ENCODE measurements around the gene PDCL2. TPM values are rescaled to one million over a fixed set of nuclear protein-coding genes. Genes with fewer than 3 reads are reported as not detected.

PDCL2 gene
- total RNA-seq, 1 donor from 2014 or later, result not detected

DNA sequence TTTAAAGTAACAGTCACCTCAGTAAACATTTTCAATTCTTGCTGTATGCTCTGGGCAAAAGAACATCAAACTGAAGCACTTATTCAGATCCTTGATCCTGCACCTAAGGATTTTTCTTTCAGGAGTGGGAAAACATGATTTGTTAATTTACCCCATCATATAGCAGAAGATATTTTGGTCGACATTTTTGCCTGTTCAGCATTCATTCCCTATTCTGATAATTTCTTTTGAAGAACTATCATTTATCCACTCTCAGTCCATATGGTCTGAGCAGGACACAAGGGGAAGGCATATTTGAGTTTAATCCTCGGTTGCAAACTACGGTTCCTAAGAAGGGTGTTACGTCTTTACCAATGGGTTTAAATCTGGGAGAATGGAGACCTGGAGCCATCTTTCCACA, 44.1 kb downstream of the PDCL2 start:
- FAIRE-seq (no peak), DNase-seq (ENCODE audit: low read depth) (no peak)
- TF ChIP-seq, protein P1, sequence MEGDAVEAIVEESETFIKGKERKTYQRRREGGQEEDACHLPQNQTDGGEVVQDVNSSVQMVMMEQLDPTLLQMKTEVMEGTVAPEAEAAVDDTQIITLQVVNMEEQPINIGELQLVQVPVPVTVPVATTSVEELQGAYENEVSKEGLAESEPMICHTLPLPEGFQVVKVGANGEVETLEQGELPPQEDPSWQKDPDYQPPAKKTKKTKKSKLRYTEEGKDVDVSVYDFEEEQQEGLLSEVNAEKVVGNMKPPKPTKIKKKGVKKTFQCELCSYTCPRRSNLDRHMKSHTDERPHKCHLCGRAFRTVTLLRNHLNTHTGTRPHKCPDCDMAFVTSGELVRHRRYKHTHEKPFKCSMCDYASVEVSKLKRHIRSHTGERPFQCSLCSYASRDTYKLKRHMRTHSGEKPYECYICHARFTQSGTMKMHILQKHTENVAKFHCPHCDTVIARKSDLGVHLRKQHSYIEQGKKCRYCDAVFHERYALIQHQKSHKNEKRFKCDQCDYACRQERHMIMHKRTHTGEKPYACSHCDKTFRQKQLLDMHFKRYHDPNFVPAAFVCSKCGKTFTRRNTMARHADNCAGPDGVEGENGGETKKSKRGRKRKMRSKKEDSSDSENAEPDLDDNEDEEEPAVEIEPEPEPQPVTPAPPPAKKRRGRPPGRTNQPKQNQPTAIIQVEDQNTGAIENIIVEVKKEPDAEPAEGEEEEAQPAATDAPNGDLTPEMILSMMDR (IDR thresholded peaks at IDR 0.05; ENCODE audit: insufficient read depth, low read length, severe bottlenecking), result no peak
- H3K4me3 ChIP-seq (ENCODE audit: low read depth, low read length), result no peak overlapping the region
- no peaks in the 10 kb centered on the region for H3K27me3 ChIP-seq (ENCODE audit: control insufficient read depth, insufficient read depth, low read length)
- no peaks in the 10 kb centered on the region for H3K36me3 ChIP-seq (ENCODE audit: control insufficient read depth, insufficient read depth, low read length)

DNA sequence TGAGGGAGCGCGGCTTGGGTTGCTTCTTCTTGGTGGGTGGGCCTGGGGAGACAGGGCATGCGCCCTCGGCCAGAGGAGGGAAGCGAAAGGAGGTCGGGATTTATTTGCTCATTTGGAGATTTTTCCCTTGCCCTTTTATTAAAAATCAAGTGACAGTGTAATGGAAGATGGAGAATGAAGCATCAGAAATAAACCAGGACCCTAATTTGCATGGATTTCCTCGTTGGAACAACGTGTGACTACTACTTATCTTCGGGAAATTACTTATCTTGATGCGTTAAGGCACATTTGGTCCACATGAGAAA, 44.6 kb downstream of the PDCL2 start:
- H3K27me3 ChIP-seq (ENCODE audit: control insufficient read depth, insufficient read depth, low read length), result no peaks in the 10 kb centered on the region
- H3K36me3 ChIP-seq (ENCODE audit: control insufficient read depth, insufficient read depth, low read length), result no peaks in the 10 kb centered on the region
- H3K4me3 ChIP-seq (ENCODE audit: low read depth, low read length), result peak overlapping the region; percentile 82
- TF ChIP-seq, protein P1 (IDR thresholded peaks at IDR 0.05; ENCODE audit: insufficient read depth, low read length, severe bottlenecking), result no peak
- DNase-seq (ENCODE audit: low read depth) (no peak), FAIRE-seq (no peak)

DNA sequence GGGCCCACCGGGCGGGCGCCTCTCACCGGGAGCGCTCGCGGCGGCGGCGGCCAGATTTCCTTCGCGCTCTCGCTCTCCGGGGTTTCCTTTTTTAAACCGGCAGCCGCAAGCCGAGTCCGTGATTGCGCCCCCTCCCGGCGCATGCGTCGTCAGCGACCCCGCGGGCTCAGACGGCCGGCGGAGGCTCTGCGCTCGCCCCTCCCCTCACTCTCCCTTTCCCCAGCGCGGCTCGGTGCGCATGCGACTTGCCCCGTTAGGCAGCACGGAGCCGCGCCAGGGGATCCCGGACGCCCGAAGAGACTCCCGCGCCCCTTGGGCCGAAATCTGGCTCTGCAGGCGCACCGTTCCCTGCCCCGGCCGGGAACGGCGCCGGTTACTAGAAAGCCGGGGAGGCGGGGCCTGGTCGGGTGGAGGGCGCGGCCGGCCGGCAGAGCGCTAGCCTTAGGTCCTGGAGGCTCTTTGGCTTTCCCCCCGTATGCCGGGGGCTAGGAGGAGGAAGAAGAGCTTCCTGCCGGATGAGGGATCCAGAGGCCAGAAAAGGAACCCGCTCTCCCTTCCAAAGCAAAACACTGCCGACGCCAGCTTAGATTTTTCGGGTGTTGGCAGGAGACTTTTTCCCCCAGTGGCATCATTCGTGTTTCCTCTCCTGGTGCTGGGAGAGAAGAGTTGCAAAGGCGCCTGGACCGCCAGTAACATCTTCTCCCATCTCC, 45.1 kb downstream of the PDCL2 start, which contains the start of gene CLOCK:
Gene CLOCK (minus strand): TSS at position 154 of the 710 bp plus-strand sequence. CDS start 64,124 bp downstream, outside the sequence.
- H3K4me3 ChIP-seq (ENCODE audit: low read depth, low read length), result peak within 1 kb of the TSS; percentile 82
- TF ChIP-seq, protein P1 (IDR thresholded peaks at IDR 0.05; ENCODE audit: insufficient read depth, low read length, severe bottlenecking), result peak; percentile 58
- no peaks in the 10 kb centered on the region for H3K36me3 ChIP-seq (ENCODE audit: control insufficient read depth, insufficient read depth, low read length)
- no peaks in the 10 kb centered on the region for H3K27me3 ChIP-seq (ENCODE audit: control insufficient read depth, insufficient read depth, low read length)
- FAIRE-seq, result no peak
- peak; percentile 61 for DNase-seq (ENCODE audit: low read depth)

DNA sequence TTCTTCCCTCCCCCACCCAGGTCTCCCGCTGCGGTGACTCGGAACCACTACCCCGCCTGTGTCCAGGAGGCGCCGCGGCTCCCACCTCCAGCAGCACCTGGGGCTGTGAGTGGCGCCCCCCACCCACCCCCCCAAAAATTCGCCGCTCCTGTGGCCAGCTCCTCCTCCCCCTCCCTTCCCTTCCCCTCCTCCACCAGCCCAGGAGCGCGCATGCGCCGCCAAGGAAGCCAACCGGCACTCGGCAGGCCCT, 45.6 kb downstream of the PDCL2 start:
- FAIRE-seq (no peak), DNase-seq (ENCODE audit: low read depth) (no peak)
- Histone ChIP-seq H3K27me3 (ENCODE audit: control insufficient read depth, insufficient read depth, low read length) (no peaks in the 10 kb centered on the region), H3K36me3 (ENCODE audit: control insufficient read depth, insufficient read depth, low read length) (no peaks in the 10 kb centered on the region), H3K4me3 (ENCODE audit: low read depth, low read length) (peak overlapping the region; percentile 82)
- TF ChIP-seq, protein P1 (IDR thresholded peaks at IDR 0.05; ENCODE audit: insufficient read depth, low read length, severe bottlenecking), result no peak

DNA sequence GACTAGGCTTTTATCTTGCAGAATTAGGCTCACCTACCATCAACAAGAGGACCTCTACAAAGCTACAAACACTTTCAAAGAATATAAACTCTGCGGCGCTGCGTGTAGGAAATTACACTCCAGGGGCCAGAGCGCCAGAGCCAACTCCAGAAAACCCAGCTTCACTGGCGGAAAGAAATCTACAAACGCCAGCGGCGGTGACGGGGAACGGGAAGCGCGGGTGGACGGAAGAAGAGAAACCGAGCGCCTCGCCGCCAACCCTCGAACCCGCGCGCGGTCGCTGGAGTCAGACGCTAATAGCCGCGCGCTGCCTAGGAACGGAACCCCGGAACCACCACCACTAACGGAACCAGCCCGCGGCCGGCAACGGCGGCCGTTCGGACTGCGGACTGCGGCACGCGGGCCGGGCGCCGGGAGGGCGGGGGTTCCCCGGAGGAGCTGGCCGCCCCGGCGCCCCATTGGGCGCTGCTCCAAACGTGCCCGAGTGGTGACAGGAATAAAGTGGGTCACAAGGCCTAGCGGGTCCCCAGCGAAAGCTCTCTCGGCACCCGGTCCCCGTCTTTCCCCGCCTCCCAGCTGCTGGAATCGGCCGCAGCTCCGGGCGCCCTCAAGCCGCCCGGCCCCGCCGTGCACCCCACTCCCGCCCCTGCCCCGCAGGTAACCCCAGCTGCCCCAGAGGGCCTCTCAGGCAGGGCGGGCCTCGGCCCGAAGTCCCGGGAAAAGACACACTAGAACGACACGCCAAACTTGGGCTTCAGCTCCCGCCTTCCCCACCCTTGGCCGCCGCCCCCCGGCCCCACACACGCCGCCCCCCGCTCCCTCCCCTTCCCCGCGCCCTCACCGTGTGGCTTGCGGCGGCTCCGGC, 46.2 kb downstream of the PDCL2 start:
- DNase-seq (ENCODE audit: low read depth), result peak; percentile 30
- no peak for FAIRE-seq
- Histone ChIP-seq H3K36me3 (ENCODE audit: control insufficient read depth, insufficient read depth, low read length) (no peaks in the 10 kb centered on the region), H3K4me3 (ENCODE audit: low read depth, low read length) (peak overlapping the region; percentile 82), H3K27me3 (ENCODE audit: control insufficient read depth, insufficient read depth, low read length) (no peaks in the 10 kb centered on the region)
- TF ChIP-seq, protein P1 (IDR thresholded peaks at IDR 0.05; ENCODE audit: insufficient read depth, low read length, severe bottlenecking), result no peak
